Keratinocyte (primary cell): ENCODE measurements around the gene TJP2. TPM values are rescaled to one million over a fixed set of nuclear protein-coding genes. Genes with fewer than 3 reads are reported as not detected.

ENCODE experiments used
- DNase-seq: peaks from one replicate; pipeline ENCODE4 v3.0.0-alpha.2; 2011; ENCODE audit warnings: low read depth, missing footprints, low spot score
- FAIRE-seq: peaks from 2 replicates; lab custom pipeline; 2011; peaks lifted over from hg19 to GRCh38; lab: Jason Lieb, UNC
- H2AFZ ChIP-seq: 2 replicates; pipeline ENCODE4 v1.6.0; 2012; ENCODE audit warnings: low read length, control low read depth, inconsistent platforms; ENCODE audit not compliant: control insufficient read depth
- H3K27ac ChIP-seq: 2 replicates; pipeline ENCODE4 v1.5.1; 2011; ENCODE audit warnings: low read length; ENCODE audit not compliant: control insufficient read depth, insufficient read depth
- H3K27me3 ChIP-seq: 3 replicates; pipeline ENCODE4 v1.6.0; 2011; ENCODE audit warnings: low read length; ENCODE audit not compliant: control insufficient read depth, insufficient read depth; ENCODE audit errors: extremely low read depth
- H3K36me3 ChIP-seq, 2 experiments: 2 replicates in 1 of 2; 3 replicates in 1 of 2; pipeline ENCODE4 v1.5.1; 2011; ENCODE audit warnings: low read length in 2 of 2, mild to moderate bottlenecking in 1 of 2; ENCODE audit not compliant: control insufficient read depth in 2 of 2, insufficient read depth in 2 of 2; ENCODE audit errors: extremely low read depth in 1 of 2
- H3K4me1 ChIP-seq: 3 replicates; pipeline ENCODE4 v1.5.1; 2011; ENCODE audit warnings: low read length; ENCODE audit not compliant: control insufficient read depth, insufficient read depth; ENCODE audit errors: extremely low read depth
- H3K4me2 ChIP-seq: 3 replicates; pipeline ENCODE4 v1.6.0; 2011; ENCODE audit warnings: low read depth, low read length; ENCODE audit not compliant: control insufficient read depth, insufficient read depth; ENCODE audit errors: extremely low read depth
- H3K4me3 ChIP-seq, 3 experiments: fragments of 200-600 bp in 1 of 3; sonication (generic) in 1 of 3; 2 replicates in 2 of 3; 3 replicates in 1 of 3; pipeline ENCODE4 v1.5.1; 2011 to 2016; ENCODE audit warnings: low read length in 3 of 3, mild to moderate bottlenecking in 3 of 3, control low read depth in 2 of 3, inconsistent platforms in 1 of 3, low read depth in 1 of 3, mixed read lengths in 1 of 3, mixed run types in 1 of 3, moderate library complexity in 1 of 3; ENCODE audit not compliant: control insufficient read depth in 2 of 3, insufficient read depth in 2 of 3; ENCODE audit errors: extremely low read depth in 1 of 3
- H3K79me2 ChIP-seq: 2 replicates; pipeline ENCODE4 v1.6.0; 2012; ENCODE audit warnings: low read length; ENCODE audit not compliant: control insufficient read depth, insufficient read depth
- H3K9ac ChIP-seq: 3 replicates; pipeline ENCODE4 v1.6.0; 2011; ENCODE audit warnings: low read length; ENCODE audit not compliant: control insufficient read depth, insufficient read depth; ENCODE audit errors: extremely low read depth
- H3K9me1 ChIP-seq: 3 replicates; pipeline ENCODE4 v1.6.0; 2011; ENCODE audit warnings: low read length; ENCODE audit not compliant: control insufficient read depth, insufficient read depth; ENCODE audit errors: extremely low read depth
- H3K9me3 ChIP-seq: 2 replicates; pipeline ENCODE4 v1.5.1; 2012; ENCODE audit warnings: low read depth, low read length; ENCODE audit not compliant: control insufficient read depth
- H4K20me1 ChIP-seq: 3 replicates; pipeline ENCODE4 v1.6.0; 2011; ENCODE audit warnings: low read length; ENCODE audit not compliant: control insufficient read depth, insufficient read depth; ENCODE audit errors: extremely low read depth
- EZH2 ChIP-seq: IDR thresholded peaks from one replicate; pipeline ENCODE4 v1.6.1; 2012; ENCODE audit warnings: inconsistent platforms, mild to moderate bottlenecking, low read length, moderate library complexity
- dilution Hi-C: fragments of 300-500 bp; cut with MboI; formaldehyde crosslinking; loops from one replicate; pipeline ENCODE4 v1.7.0; 2020; ENCODE audit warnings: low sequenced_read_pairs; ENCODE audit not compliant: extremely low pct_ligation_motif_present
- polyA plus RNA-seq, 5 experiments: library from polyadenylated mRNA; depleted of rRNA in 3 of 5; stranded (reverse) in 3 of 5; stranded (forward) in 1 of 5; unstranded in 1 of 5; fragments of >200 nt; gene quantifications; 1 replicate in 1 of 5; 2 replicates in 3 of 5; 3 replicates in 1 of 5; pipeline versions ENCODE4 v1.2.1 to v1.2.3, GENCODE V29; 2011 to 2012; ENCODE audit warnings: missing spikeins in 2 of 5, low read depth in 1 of 5, low replicate concordance in 1 of 5
- TF ChIP-seq, protein P1 (sequence below), 3 experiments: IDR thresholded peaks in 1 of 3; conservative IDR thresholded peaks in 1 of 3; optimal IDR thresholded peaks in 1 of 3; 2 replicates in 2 of 3; 3 replicates in 1 of 3; pipeline versions ENCODE3 to v1.5.1; 2011; ENCODE audit warnings: low read length in 3 of 3, mild to moderate bottlenecking in 3 of 3, moderate library complexity in 2 of 3, control low read depth in 1 of 3, inconsistent platforms in 1 of 3; ENCODE audit not compliant: insufficient read depth in 2 of 3; ENCODE audit errors: extremely low read depth in 1 of 3

The TJP2 gene
- polyA plus RNA-seq, 1 donor (not counting 4 experiments of a cell fraction or from before 2014, with no cell fraction given): 74.8 TPM

DNA sequence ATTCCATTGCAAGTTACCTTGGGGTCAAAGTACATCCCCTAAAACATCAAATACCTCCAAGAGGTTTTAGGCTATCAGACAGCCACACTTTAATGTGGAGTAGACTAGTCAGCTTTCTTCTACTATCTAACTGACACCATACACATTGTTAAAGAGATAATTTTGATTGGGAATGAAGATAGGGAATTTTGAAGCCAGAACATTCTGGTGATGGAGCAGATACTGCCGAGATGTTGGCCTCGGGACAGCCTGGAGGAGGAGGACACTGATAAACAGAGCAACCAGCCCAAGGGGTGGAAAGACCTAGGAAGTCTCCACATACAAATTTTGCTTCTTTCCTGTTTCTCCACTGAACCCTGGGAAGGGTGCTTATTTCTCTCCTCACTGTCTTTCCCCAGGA is 14.9 kb downstream of the TJP2 start:
- Histone ChIP-seq H3K4me2 (no peak overlapping the region), H3K27me3 (no peaks in the 10 kb centered on the region), H3K9me1 (peaks cover 3% of the 10 kb centered on the region), H3K4me1 (peaks cover 28% of the 10 kb centered on the region), H4K20me1 (no peaks in the 10 kb centered on the region), H3K9me3 (no peaks in the 10 kb centered on the region), H3K4me3 (no peak overlapping the region), H3K9ac (no peak overlapping the region), H3K79me2 (peaks cover 96% of the 10 kb centered on the region), H3K36me3 (peaks cover 4 to 14% of the 10 kb centered on the region in 2 experiments), H2AFZ (no peak overlapping the region), H3K27ac (no peak overlapping the region)
- no peak for DNase-seq
- no peak for FAIRE-seq
- TF ChIP-seq EZH2: no peak
- TF ChIP-seq, protein P1, sequence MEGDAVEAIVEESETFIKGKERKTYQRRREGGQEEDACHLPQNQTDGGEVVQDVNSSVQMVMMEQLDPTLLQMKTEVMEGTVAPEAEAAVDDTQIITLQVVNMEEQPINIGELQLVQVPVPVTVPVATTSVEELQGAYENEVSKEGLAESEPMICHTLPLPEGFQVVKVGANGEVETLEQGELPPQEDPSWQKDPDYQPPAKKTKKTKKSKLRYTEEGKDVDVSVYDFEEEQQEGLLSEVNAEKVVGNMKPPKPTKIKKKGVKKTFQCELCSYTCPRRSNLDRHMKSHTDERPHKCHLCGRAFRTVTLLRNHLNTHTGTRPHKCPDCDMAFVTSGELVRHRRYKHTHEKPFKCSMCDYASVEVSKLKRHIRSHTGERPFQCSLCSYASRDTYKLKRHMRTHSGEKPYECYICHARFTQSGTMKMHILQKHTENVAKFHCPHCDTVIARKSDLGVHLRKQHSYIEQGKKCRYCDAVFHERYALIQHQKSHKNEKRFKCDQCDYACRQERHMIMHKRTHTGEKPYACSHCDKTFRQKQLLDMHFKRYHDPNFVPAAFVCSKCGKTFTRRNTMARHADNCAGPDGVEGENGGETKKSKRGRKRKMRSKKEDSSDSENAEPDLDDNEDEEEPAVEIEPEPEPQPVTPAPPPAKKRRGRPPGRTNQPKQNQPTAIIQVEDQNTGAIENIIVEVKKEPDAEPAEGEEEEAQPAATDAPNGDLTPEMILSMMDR (optimal IDR thresholded peaks at IDR 0.05 in 1 of 3, IDR thresholded peaks at IDR 0.05 in 1 of 3, conservative IDR thresholded peaks at IDR 0.05 in 1 of 3; ENCODE audit: extremely low read depth in 1 of 3, insufficient read depth in 2 of 3, low read length in 3 of 3): no peak
- dilution Hi-C loops: no loop called here

DNA sequence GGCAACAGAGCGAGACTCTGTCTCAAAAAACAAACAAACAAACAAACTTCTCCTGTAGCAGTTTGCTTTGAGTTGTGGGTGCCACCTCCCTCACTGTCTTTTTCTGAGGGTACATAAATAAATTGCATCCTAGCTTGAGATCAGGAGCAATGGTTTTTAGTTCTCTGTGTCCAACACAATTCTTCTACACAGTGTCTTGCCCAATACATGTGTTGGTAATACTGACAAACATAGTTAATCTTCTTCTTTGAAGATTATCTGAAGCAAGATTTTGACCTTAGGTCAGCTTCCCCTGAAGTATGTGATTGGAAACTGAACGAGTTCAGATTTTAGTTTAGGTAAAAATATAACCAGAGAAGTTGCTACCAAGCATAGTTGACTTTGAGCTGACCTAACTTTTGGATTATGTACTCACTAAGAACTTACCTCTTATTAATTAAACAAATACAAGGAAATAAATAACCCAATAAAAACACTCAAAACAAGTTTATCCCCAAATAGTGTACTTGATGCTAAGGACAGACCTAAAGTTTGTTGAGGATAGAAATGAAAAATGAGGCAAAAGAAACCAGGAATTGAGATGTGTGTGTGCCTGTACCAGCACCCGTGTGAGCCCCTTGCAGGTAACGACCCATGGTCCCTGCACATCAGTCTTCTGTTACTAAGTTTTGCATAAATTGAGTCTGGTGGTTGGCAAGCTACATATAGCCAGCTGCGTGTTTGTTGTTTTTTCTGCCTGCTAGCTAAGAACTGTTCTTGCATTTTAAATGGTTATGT is 16.2 kb downstream of the TJP2 start:
- no peaks in the 10 kb centered on the region for H4K20me1 ChIP-seq
- H3K9ac ChIP-seq: no peak overlapping the region
- no peaks in the 10 kb centered on the region for H3K27me3 ChIP-seq
- peaks cover 0 to 13% of the 10 kb centered on the region in 2 experiments for H3K36me3 ChIP-seq
- no peak overlapping the region for H3K4me2 ChIP-seq
- H3K79me2 ChIP-seq: peaks cover 98% of the 10 kb centered on the region
- no peak for TF ChIP-seq EZH2
- TF ChIP-seq, protein P1 (optimal IDR thresholded peaks at IDR 0.05 in 1 of 3, IDR thresholded peaks at IDR 0.05 in 1 of 3, conservative IDR thresholded peaks at IDR 0.05 in 1 of 3; ENCODE audit: extremely low read depth in 1 of 3, insufficient read depth in 2 of 3, low read length in 3 of 3): no peak
- H3K4me3 ChIP-seq: no peak overlapping the region
- DNase-seq: no peak
- peaks cover 3% of the 10 kb centered on the region for H3K9me1 ChIP-seq
- dilution Hi-C loops: no loop called here
- H3K27ac ChIP-seq: no peak overlapping the region
- no peaks in the 10 kb centered on the region for H3K9me3 ChIP-seq
- H3K4me1 ChIP-seq: peaks cover 28% of the 10 kb centered on the region
- peak; percentile 43 for FAIRE-seq
- no peak overlapping the region for H2AFZ ChIP-seq
